PFSK-1 (cell line): ENCODE results near the gene CORT.

Experiments used
- FOXP2 ChIP-seq: optimal IDR thresholded peaks from 2 replicates; pipeline ENCODE3; 2011; ENCODE audit warnings: borderline replicate concordance, control low read depth, inconsistent platforms; ENCODE audit not compliant: insufficient read depth; ENCODE audit errors: extremely low read length, extremely low read depth
- POLR2AphosphoS5 ChIP-seq: IDR thresholded peaks from 2 replicates; pipeline ENCODE4 v1.6.1; 2012; ENCODE audit warnings: low read depth, mild to moderate bottlenecking, control low read depth, low read length, moderate library complexity
- SIN3A ChIP-seq: IDR thresholded peaks from 2 replicates; pipeline ENCODE4 v1.6.1; 2012; ENCODE audit warnings: mild to moderate bottlenecking, low read length, moderate library complexity, borderline replicate concordance; ENCODE audit not compliant: insufficient read depth
- TAF1 ChIP-seq: IDR thresholded peaks from 2 replicates; pipeline ENCODE4 v1.6.1; 2012; ENCODE audit warnings: low read length, control low read depth, borderline replicate concordance; ENCODE audit not compliant: insufficient read depth
- TF ChIP-seq, protein P1 (sequence below), 2 experiments: IDR thresholded peaks; 2 replicates each; pipeline versions ENCODE4 v1.6.1 to v1.8.0; 2011 to 2012; ENCODE audit warnings: low read depth in 2 of 2, low read length in 2 of 2, control low read depth in 1 of 2, inconsistent platforms in 1 of 2, mild to moderate bottlenecking in 1 of 2, moderate library complexity in 1 of 2; ENCODE audit not compliant: insufficient read depth in 1 of 2

CORT gene

DNA sequence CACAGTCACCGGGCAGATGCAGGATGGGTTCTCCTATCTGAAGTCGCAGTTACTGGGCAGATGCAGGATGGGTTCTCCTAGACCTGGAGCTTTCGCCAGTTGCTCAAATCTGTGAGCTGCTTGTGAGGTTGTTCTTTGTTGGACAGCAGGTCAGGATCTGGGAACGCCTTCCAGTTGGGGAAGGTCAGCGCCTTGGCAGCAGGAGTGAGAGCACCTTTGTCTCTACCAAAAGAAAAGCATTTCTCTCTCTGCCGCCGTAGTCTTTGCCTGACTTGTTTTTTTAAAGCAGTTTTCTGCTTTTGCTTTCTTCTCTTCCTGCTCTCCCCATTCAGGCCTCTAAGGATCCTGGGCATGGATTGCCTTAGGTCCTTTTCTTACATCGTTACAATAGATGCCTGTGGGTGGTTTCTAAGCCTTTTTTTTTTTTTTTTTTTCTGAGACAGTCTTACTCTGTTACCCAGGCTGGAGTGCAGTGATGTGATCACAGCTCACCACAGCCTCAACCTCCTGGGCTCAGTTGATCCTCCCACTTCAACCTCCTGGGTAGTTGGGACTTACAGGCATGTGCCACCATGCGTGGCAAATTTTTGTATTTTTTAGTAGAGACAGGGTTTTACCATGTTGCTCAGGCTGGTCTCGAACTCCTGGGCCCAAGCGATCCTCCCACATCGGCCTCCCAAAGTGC is 40.6 kb downstream of the CORT start:
- TF ChIP-seq TAF1, result no peak
- TF ChIP-seq POLR2AphosphoS5, result no peak
- TF ChIP-seq, protein P1, sequence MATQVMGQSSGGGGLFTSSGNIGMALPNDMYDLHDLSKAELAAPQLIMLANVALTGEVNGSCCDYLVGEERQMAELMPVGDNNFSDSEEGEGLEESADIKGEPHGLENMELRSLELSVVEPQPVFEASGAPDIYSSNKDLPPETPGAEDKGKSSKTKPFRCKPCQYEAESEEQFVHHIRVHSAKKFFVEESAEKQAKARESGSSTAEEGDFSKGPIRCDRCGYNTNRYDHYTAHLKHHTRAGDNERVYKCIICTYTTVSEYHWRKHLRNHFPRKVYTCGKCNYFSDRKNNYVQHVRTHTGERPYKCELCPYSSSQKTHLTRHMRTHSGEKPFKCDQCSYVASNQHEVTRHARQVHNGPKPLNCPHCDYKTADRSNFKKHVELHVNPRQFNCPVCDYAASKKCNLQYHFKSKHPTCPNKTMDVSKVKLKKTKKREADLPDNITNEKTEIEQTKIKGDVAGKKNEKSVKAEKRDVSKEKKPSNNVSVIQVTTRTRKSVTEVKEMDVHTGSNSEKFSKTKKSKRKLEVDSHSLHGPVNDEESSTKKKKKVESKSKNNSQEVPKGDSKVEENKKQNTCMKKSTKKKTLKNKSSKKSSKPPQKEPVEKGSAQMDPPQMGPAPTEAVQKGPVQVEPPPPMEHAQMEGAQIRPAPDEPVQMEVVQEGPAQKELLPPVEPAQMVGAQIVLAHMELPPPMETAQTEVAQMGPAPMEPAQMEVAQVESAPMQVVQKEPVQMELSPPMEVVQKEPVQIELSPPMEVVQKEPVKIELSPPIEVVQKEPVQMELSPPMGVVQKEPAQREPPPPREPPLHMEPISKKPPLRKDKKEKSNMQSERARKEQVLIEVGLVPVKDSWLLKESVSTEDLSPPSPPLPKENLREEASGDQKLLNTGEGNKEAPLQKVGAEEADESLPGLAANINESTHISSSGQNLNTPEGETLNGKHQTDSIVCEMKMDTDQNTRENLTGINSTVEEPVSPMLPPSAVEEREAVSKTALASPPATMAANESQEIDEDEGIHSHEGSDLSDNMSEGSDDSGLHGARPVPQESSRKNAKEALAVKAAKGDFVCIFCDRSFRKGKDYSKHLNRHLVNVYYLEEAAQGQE (IDR thresholded peaks at IDR 0.05; ENCODE audit: insufficient read depth in 1 of 2, low read depth in 2 of 2, low read length in 2 of 2), result no peak
- TF ChIP-seq SIN3A, result no peak
- no peak for TF ChIP-seq FOXP2

DNA sequence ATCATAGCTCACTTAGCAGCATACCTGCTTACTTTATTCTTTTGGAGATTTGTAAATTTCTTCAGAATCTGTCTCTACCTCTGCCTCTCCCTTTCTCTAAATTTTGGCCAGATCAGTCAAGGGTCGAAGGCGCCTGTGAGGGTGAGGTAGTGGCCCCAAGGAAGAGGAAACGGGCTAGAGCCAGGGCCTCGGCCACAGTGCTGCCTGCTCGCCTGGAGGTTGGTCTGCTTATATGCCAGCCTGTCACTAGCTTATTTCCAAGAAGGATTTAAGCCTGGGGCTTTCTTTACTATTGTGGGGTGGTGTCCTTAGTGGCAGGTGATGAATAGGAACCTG is 44.6 kb downstream of the CORT start:
- TF ChIP-seq FOXP2, result no peak
- no peak for TF ChIP-seq POLR2AphosphoS5

DNA sequence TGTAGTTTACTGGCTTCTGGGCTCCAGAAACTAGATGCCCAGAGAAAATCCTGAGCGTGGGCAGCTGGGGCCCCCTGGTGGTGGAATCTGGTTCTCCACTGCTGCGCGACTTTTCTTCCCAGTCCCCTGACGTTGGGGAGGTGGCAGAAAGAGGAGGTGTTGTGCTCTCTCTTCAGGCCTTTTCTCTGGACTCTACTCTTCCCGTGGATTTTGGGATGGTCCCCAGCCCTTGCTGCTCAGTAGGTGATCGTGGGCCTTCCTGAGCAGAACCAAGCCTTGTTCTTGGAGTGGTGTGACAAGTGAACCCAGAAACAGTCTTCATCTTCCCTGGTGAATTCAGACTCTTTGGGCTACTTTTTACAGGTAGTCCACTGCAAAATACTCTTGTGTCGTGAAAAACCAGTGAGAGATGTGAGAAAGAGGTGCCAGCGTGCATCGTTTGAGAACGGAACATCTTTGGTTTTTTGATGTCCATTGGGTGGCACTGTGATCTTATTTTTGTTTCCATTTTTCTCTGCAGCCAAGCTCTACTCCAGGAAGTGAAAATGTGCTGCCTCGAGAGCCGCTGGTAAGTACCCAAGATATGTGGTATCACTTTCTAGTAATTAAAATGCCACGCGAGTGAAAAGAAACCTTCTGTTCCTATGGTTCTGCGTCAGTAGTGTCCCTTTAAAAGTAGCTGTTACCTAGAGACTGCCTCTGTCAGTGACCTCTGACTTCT is 45.1 kb downstream of the CORT start:
- TF ChIP-seq, protein P1 (IDR thresholded peaks at IDR 0.05; ENCODE audit: insufficient read depth in 1 of 2, low read depth in 2 of 2, low read length in 2 of 2), result no peak
- no peak for TF ChIP-seq SIN3A
- TF ChIP-seq POLR2AphosphoS5, result no peak
- no peak for TF ChIP-seq TAF1
- TF ChIP-seq FOXP2, result no peak

DNA sequence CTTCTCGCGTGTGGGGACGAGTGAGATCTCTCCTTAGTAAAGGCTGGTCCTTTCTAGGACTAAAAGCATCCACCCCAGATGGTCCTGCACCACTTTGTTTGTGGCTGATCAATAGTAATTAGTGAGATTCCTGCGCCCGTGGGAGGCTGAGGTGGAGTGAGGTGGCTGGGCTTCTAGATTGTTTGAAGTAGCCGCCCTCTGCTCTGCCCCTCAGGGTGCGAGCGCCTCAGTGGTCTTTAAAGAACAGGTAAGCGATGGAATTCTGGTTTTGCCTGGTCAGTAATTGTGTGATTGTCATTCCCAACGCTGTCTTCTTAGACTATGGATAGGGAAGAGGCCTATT is 45.6 kb downstream of the CORT start:
- TF ChIP-seq TAF1 (no peak), FOXP2 (no peak), SIN3A (no peak), POLR2AphosphoS5 (no peak)
- TF ChIP-seq, protein P1 (IDR thresholded peaks at IDR 0.05; ENCODE audit: insufficient read depth in 1 of 2, low read depth in 2 of 2, low read length in 2 of 2), result no peak

DNA sequence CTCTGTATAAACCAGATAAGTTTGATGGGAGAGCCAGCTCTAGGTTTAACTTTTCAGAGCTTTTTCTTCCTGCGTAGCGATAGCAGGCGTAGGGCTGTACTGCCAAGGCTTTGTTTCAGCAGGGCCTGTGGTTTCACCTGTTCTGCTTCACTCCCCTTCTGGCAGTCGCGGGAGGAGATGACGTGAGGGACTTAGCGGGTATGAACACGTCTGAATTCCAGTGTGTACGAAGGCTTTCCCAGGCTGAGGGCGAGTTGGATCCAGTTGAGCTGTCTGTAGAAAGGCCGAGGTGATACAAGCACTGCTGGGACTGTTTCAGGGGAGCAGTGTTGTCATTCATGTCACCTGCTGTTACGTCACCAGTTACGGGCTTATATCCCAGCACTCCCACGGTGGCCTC is 46.1 kb downstream of the CORT start:
- no peak for TF ChIP-seq TAF1
- no peak for TF ChIP-seq SIN3A
- TF ChIP-seq POLR2AphosphoS5, result no peak
- TF ChIP-seq, protein P1 (IDR thresholded peaks at IDR 0.05; ENCODE audit: insufficient read depth in 1 of 2, low read depth in 2 of 2, low read length in 2 of 2), result no peak
- TF ChIP-seq FOXP2, result no peak
